NCI-H2227 (cell line): Measurements from ENCODE around the gene FAM78B.

Experiments
- DNase-seq: peaks from one replicate; lab custom pipeline; 2025; ENCODE audit not compliant: unreplicated experiment; lab: John Stamatoyannopoulos, UW

FAM78B gene

DNA sequence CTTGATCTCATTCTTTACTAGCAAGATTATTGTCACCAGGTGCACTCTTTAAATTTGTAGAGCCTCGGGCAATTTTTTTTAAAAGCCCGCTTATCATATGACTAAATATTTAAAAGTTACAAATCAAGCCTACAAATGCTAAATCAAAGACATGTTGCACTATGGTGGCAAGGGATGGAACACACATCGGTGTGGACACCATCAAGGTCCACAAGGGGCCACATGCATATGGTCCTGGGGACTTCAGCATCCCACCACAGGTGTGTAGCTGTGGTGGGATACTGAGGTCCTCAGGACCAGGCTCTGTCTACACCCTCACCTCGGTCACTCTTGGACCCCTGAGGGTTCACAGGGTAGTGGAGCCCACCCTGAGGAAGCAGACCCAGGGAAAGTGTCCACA lies 45.8 kb downstream of the FAM78B start:
- no peak for DNase-seq

DNA sequence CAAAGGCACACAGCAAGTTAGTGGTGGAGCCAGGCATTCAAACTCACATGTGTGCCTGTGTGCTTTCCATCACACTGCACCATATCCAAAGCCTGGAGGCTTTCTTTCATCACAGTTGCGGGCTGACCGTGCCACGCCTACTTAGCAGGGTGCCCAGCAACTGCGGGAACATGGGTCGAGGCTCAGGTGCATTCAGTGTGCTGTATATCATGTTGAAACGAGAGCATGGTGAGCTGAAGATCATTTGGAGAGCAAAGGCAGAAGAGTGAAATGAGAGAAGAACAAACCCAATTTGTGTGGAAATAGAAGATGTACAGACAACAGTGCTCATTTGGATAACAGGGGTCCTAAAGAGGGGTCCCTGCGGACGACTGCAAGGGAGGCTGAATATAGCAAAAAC lies 46.5 kb downstream of the FAM78B start:
- DNase-seq, result no peak

DNA sequence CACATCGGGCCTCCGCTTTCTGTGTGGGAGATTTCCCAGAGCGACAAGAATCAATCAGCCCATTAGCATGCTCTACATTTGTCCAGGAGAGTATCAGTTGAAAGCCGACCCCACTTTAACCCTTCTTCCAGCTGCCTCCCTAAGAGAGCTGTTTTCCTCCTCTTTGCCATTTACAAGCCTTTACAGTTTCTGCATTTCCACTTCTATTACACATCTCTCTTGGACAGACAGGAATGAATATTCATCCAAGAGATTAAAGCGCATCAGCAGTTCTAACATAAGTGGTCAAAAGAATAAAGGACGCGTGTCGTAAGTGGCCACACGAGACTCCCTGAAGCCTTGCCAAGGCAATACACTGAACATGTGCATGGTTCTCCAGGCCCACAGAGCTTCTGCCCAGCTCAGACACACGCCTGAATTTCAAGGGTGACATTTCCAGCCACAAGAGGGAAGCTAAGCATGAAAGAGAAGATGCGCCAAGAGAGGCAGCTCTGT lies 47.3 kb downstream of the FAM78B start:
- no peak for DNase-seq

DNA sequence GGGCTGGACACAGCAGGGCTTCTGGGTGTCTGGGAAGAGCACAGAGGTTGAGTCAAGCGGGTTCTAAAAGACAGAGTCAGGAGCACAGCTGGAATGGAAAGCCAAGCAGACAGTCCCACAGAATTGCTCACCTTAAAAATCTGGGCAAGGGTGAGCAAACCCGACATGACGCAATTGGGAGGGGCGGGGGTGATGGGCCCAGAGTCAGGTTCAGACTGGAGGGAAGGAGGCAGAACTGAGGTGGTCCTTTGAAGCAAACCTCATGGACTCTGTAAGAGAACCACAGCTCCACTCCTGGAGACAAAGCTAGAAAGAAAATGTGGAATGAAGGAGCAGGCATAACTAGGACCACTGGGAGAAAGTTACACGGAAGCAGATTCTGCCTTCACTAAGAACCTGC lies 49.0 kb downstream of the FAM78B start:
- DNase-seq, result no peak

DNA sequence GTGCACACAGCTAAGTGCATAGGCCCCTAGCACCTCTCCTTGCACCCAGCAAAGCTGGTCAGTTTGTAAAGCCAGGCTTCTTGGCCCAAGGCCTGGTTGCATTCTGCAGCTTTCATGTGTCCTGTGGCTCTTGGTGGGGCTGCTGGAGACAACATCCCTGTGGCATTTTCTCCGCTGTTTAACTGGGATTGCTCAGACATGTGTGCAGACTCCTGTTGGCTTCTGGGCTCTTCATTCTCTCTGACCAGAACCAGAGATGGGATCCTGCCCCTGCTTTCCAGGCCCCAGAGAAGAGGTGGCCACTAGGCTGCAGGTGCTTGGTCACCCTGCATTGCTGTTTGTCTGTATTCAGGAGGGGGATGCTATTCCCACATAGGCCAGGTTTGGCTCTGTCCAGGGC lies 50.8 kb downstream of the FAM78B start:
- DNase-seq, result no peak

DNA sequence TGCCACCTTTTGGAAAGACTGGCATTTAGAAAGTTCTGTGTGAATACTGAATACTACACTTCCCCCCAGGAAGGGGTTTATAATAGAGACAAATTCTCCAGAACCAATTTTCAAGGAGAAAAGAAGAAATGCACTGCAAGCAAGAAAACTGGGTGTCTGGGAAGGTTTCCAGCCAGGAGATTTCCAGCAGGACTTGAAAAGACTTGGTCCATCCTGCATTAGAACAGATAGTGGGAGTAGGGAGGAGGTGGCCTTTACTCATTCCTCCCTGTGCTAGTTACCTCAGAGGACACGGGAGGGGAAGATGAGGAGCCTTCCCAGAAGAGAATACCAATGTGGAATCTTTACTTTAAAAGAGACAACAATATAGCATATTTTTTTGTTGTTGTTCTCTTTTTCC lies 52.4 kb downstream of the FAM78B start:
- no peak for DNase-seq

DNA sequence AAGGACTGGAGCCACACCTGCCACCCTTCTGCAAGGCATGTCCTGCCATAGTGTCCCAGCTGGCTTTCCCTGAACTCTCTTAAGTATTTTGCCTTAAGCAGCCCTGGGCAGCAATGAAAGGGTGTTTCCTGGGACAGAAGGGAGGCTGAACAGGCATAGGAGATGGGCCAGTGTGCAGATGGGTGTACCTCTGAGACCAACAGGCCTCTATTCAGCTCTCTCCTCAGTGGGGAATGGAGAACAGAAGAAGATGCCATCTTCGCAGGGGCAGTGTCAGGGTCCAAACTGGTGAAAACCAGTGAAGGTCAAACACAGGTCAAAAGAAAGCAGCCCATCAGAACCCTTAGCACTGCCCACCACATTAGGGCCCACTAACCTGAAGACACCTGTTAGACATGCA lies 53.2 kb downstream of the FAM78B start:
- DNase-seq, result no peak

DNA sequence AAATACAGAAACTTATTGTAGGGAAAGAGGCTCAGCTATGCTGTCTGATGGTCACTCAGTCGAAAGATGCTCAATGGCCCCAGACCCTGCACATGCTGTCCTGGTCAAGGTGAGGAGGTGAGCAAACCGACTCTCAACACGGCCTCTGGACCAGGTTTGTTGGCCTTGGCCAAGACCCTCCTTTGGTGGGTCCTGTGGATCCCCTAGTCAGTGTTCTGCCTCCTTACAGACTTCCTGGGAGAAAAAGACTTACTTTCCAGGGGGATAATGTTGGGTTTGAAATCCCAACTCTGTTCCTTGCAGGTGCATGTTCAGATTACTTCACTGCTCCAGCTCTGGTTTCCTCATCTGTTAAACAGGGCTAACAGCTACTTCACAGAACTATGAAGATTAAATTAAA lies 53.8 kb downstream of the FAM78B start:
- no peak for DNase-seq

DNA sequence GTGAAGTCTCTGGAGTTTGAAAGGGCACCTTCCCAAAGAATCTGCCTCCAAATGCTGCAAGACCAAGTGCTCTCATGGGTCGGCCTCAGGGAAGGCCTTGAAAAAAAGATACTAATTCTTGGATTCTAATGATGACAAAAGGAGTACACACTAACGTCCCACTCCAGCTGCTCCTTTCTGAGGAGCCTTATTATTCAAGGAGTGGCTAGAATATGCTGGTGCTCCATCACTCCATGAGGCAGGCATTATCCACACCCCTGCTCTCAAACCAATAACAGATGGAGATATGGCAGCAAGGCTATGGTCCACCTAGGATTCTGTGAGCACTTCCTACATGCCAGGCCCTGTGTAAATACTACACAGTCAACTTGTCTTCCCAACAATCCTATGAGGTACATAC lies 54.4 kb downstream of the FAM78B start:
- no peak for DNase-seq

DNA sequence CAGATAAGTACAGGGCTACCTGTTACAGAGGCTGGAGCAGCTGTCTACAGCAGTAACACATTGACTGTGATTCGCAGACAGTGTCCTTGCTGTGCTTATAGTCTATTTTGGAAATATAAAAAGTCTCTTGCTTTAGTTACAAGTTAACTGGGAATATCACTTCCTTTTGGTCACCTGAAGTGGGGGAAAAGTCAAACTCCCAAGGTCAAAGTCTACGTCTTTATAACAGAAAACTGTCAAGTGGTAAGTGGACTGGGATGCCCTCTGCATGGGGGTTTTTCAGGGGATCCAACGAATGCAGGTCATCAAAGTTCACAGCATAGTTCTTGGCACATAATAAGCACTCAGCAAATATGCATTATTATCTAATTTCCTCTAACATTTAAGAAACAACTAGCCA lies 55.4 kb downstream of the FAM78B start:
- no peak for DNase-seq

DNA sequence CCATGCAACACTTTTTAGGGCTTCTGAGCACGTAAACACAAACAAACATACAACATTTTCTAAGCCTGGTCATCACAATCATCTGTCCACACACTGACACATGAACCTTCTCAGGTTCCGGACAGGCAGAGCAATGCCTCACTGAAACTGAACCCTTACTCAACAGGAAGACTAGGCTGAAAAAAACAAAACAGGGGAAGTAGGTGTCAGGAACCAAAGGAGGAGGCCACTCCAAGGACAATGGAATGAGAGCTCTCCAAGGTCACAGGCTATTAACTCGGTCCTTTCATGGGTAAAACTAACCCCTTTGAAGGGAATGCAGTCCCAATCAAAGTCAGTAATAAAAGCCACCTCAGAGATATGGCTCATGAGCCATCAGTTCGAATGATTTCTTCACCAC lies 76.6 kb downstream of the FAM78B start:
- DNase-seq, result no peak

DNA sequence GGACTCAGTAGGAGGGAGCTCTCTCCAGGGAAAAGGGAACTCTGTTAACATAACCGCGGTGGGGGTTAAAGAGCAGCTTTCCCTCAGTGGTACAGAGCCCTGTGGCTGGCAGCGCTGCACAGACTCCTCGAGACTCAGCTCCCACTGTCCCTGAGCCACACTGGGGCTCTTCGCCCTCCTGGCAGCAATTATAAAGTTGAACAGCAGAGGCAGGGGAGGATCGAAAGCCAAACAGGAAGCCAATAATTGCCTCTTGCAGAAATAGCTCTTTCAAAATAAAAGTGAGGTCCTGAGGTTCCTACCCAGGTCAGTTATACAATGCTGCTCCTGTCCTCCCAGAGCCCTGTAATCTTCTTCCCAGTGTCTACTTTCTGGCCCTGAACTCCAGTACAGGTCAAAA lies 77.0 kb downstream of the FAM78B start:
- no peak for DNase-seq

DNA sequence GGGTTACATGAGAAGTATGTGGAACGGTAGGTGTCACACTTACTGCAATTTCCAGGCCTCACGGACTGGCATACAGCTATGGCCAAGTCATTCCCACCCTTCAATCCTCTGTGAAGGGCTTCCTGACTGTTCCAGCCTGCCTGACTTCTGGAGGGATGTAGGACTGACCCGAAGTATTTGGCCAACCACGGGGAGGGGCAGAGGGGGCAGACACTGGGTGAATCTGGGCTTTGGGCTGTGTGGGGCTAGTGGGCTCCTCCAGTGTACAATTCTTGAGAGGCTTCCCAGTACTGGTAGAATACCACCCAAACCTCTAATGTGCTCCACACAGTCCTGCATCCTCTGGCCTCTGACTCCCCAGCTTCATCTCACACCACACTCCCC lies 78.2 kb downstream of the FAM78B start:
- no peak for DNase-seq

DNA sequence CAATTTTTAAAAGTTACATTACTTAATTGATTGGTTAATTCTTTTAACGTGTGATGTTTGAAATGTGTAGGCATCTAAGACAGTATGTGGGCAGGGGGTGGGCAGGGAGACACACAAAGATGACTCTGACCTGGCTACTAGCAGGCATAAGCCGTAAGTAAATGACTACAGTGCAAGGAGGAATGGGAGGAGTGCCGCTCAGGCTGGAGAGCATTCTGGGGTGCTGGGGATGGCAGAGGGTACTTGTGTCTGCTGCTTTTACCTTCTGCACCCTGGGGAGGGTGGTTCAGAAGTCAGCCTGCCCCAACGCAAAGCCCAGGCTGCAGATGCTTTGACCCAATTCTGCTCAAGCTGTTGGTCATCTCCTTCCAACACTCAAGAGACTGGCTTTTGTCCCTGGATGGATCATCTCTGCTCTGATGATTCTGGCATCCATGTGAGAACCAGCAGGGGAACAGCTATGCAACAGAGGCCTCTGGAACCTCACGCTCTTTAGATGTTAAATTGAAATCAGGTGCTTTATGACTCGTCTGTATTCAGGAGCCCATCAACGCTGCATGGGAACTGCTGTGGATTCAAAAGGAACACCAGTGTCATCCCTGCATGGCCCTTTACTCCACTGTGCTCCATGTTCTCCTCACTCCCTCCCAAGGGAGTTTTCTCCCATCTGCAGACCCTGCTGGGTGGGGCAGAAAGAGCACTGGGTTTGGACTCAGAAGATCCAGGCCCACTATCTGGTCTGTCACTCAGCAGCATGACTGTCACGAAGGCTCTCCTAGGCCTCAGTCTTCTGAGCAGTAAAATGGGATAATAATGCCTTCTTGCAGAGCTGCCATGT lies 78.8 kb downstream of the FAM78B start:
- DNase-seq, result no peak

DNA sequence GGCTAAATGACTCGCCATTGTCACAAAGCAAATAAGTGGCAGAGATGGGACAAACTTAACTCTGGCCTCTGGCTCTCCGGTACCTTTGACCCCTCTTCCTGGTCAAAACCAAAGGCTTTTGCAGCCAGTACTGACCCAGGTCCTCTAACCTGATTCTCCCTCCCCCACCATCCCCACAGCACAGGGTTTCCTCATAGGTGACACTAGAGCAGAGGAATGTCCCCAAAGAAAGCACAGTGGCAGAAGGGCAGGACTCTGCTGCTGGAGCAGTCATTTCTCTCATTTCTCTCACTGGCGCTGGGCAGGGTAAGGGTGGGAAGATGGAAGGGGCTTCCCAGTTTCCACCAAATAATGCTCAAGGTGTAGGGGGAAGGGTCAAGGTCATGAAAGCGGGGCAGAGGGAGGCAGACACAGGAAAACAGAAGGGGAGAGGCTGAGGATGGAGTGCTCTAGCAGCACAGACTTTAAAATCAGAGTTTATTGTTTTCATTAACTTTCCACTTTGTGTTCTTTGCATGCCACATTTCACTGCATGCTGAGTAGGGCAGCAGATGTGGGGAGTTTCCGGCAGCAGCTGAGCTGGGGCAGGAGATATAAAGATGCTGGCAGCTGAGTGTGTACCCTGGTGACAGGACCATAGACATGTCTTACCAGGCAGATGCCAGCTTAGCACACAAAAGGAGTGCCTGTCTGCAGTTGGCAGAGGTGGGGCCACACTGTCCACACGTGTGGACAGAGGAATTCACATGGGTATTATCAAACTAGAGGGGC lies 80.5 kb downstream of the FAM78B start:
- DNase-seq, result no peak

DNA sequence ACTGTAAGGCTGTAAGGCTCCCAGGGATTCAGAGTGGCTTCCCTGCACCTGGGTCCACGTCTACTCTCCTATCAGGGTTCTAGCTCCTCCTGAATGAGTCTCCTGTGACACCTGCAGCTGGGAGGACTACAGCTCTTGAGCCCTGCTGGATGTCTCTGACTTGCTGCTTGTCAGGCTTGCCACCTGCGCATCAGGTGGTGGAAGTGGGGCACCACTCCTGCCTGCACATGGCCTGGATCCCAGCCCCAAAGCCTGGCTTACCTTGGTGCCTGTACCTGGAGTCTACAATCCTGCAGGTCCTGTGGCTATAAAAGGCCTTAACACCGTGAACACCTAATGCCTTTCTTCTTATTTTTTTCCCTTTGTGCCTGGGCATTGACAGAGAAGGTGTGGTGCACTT lies 82.2 kb downstream of the FAM78B start:
- DNase-seq, result no peak

DNA sequence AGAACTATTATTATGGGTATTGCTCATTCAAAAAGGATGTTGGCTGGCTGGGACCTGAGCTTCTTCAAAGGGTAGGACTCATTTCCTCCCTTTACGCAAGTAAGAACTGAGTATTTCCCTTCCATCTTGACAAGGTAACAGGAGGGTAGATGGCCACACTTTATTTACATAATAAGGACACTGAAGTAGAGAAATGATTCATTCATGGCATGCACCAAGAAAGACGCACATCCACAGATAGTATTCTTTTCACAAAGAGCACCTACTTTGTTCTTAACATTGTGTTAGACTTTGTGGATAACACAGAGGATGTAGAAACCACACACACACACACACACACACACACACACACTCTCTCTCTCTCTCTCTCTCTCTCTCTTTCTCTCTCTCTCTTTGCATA lies 82.9 kb downstream of the FAM78B start:
- no peak for DNase-seq

DNA sequence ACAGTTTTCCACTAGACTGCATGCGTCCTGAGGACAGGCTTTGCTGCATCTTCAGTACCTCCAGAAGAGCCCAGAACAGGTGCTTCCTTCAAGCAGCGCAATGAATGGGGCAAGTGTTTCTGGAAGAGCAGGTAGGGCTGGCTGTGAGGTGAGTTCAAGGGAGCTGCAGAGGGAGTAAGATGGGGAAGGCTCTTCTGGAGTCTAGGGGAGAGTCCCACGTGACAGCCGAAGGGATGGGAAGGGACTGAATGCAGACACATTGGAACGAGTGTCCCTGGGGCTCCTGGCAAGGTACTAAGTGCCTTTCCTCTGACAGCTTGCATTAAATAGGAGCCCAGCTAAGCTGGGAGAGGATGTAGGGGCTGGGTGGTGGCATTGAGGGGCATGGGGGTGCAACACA lies 84.2 kb downstream of the FAM78B start:
- no peak for DNase-seq

DNA sequence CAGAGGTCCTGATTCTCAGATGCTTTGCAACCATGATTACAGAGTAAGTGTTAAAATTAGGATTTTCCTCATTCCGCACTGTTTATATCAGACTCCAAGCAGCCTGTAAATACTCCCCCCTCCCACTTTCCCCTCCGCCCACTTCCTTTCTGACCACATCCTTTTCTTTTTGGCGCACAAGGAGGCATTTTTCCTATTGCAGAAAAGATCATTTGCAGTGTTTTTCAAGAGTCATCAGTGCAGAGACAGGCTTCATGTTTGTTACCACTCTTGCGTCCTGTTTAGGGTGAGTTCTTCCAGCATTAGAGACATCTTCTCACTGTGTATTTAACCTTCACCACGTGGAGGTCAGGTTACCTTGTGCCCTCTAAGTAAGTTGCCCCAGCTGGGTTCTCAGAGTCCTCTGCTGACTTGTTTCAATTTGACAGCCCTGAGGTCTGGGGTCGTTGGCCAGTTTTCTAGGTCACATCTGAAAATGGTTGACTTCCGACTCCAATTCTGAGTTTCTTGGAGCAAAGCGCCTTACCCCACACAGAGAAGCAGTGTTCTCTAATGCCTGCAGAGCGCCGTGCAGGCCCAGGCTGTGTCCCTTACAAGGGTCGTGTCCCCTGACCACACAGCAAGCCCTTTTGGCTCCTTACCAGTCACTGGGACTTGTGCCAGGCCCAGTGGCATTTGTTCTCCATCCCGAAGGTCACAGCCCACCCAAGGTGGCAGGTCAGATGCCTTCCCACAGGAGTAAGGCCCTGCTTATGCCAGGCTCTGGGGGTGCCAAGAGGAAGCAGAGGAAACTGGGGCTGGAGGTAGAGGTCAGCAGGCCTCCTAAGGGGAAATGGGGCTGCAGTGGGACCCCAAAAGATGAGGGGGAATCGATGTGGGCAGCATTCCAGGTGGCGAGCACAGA lies 85.6 kb downstream of the FAM78B start:
- DNase-seq, result no peak

DNA sequence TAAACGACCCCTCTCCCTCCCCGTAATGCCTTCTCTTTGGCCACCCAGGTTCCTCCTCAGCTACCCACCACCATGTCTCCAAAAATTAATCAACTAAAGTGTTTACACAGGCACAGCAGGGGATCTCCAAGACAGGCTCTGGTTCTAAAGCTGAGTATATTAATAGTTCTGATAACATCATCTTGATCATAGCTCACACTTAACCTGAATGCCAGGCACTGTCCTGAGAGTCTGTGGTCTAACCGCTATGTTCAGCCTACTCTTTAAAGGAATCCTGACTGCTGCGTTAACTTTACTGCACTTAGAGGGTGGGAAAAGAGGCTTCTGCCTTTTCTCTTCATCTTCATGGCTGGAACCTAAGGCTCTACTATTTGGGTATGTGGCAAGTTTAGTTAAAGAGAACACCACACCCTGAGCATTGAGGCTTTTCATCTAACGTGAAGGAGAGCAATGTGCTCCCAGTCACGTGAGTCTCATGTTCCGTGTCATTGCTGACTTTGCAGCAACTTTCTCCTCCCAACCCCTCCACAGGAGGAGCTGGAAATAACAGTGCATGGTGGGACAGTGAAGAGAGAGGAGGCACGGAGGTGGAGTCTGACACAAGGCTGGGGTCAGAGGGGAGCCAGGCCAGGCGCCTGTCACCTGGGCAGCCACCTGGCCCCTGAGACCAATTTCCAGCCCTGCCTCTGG lies 86.4 kb downstream of the FAM78B start:
- DNase-seq, result no peak

DNA sequence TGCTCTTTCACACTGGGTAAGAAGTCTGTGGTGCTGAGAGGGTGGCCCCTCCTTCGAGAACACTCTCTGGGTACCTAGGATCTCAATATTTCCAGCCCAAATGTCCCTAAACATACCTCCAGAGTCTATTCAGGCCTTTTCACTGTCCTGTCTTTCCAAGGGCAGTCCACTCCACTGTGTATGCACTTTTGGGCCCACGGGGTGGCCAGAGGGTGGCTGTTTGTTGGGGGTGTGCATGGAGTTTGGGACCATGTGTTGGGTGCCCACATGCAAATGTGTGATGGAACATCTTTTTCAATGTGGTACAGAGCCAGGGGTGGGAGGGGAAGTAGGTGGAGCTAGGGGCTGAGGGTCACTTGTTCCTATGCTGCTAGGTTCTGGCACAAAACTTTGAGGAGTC lies 87.5 kb downstream of the FAM78B start:
- no peak for DNase-seq
